GM19372 (cell line): ENCODE measurements around the gene PDS5A.
"Not testable (repeated sequence)": the region's sequence is repeated elsewhere in the genome, so short reads cannot be mapped to it uniquely, and the experiment has no call there.

Source experiments
- ATAC-seq: cut with Tn5 transposase; IDR thresholded peaks from one replicate; pipeline ENCODE4 v1.9.1; 2021; ENCODE audit warnings: mild to moderate bottlenecking, low read depth, moderate library complexity; ENCODE audit not compliant: unreplicated experiment

The PDS5A gene

GRCh38 chr4:39970671-39971640 is 6.8 kb downstream of the PDS5A start:
- ATAC-seq: no peak

GRCh38 chr4:39963656-39964055 is 14.1 kb downstream of the PDS5A start:
- no peak for ATAC-seq

DNA sequence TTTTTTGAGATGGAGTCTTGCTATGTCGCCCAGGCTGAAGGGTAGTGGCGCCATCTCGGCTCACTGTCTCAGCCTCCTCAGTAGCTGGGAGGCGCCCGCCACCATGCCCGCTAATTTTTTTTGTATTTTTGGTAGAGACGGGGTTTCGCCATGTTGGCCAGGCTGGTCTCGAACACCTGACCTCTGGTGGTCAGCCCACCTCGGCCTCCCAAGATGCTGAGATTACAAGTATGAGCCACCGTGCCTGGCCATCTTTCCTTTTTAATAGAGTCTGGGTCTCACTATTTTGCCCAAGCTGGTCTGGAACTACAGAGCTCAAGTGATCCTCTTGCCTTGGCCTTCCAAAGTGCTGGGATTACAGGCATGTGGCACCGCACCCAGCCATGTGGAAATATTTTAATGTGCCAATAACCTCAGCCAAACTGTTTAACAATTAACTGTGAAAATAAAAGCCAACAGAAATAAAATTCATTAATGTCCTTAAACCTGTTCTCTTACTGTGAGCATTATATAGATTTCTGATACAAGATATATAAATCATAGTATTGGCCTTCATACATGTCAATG is 16.3 kb downstream of the PDS5A start:
- ATAC-seq: no peak

DNA sequence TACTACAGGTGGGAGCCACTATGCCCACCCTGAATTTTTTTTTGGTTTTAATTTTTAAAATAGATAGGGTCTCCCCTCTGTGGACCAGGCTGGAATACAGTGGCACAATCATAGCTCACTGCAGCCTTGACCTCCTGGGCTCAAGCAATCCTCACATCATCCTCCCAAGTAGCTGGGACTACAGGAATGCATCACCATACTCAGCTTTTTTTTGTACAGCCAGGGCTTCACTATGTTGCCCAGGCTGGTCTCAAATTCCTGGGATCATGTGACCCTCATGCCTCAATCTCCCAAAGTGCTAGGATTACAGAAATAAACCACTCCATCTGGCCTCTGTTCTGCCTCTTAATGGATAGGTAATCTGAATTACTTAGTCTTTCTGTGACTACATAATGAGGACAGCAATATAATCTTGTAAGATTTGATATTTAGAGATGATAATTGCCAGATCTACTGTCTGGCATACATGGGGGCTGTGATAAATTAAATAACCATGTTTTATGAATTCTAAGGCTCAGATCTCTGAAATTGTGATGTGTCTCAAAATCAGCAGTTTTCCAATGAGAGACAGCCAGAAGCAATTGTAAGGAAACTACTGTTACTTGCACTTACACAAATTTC is 26.7 kb downstream of the PDS5A start:
- no peak for ATAC-seq

- ATAC-seq: no peak
Observed at GRCh38 chr4:39947963-39948362, 29.7 kb downstream of the PDS5A start.

GRCh38 chr4:39947417-39947816 is 30.3 kb downstream of the PDS5A start:
- ATAC-seq: no peak

- not testable (repeated sequence) for ATAC-seq
Observed at GRCh38 chr4:39944245-39944644, 33.5 kb downstream of the PDS5A start.

- no peak for ATAC-seq
Observed at GRCh38 chr4:39942507-39942906, 35.2 kb downstream of the PDS5A start.

DNA sequence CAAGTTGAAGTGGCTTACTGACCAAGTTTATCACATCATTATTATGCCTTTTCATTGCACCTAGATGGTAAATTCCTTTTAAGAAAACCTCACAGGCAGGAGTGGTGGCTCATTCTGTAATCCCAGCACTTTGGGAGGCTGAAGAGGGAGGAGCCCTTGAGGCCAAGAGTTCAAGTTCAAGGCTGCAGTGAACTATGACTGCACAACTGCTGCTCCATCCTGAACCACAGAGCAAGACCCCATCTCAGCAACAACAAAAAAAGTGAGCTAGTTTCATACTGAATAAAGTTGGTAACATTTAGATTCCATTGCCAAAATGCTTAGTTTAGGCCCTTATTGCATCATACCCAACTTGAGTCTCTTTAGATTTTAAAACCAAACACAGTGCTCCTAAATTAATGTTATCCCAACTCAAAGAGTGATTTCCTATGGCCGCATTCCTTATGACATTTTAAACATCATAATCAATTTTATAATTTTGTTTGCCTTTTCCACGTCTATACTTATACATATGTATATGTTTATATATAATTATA is 36.0 kb downstream of the PDS5A start:
- no peak for ATAC-seq

DNA sequence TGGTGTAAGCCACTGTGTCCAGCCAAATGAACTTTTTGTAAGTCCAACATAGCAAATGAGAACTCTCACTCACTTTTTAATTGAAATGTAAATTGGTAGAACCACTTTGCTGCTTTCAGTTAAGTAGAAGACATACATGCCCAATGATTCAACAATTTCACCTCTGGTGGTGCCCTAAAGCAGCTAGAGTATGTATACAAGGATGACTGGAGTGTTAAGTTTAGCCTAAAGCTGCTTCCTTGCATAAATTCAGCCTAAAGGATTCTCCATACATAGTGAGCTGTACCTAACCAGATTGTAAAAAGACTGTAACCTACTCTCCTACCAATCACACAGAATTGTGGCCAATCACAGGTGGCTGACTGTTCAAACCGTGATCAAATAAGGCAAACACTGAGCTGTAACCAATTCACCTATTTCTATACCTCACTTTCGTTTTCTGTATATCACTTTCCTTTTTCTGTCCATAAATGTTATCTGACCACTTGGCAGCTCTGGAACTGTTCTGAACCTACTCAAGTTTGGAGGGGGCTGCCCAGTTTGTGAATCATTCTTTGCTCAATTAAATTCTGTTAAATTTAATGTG is 39.9 kb downstream of the PDS5A start:
- peak; percentile 50 for ATAC-seq

- no peak for ATAC-seq
Observed at GRCh38 chr4:39936565-39937418, 40.9 kb downstream of the PDS5A start.

- ATAC-seq: no peak
Observed at GRCh38 chr4:39933671-39934590, 43.8 kb downstream of the PDS5A start.

- ATAC-seq: no peak
Observed at GRCh38 chr4:39932776-39933402, 44.8 kb downstream of the PDS5A start.

- no peak for ATAC-seq
Observed at GRCh38 chr4:39931441-39931901, 46.2 kb downstream of the PDS5A start.

GRCh38 chr4:39928538-39928937 is 49.2 kb downstream of the PDS5A start:
- no peak for ATAC-seq

- ATAC-seq: no peak
Observed at GRCh38 chr4:39924014-39924413, 53.7 kb downstream of the PDS5A start.

- no peak for ATAC-seq
Observed at GRCh38 chr4:39922399-39922798, 55.3 kb downstream of the PDS5A start.

GRCh38 chr4:39913471-39913870 is 64.2 kb downstream of the PDS5A start:
- ATAC-seq: no peak
